Panc1 (cell line): ENCODE data around the gene PSORS1C1. TPM values are rescaled to one million over a fixed set of nuclear protein-coding genes. Genes with fewer than 3 reads are reported as not detected.

Experiments
- ATAC-seq: fragments of 200-7000 bp; cut with Tn5 transposase; 2 replicates; pipeline ENCODE4 v1.9.1; 2020; ENCODE audit warnings: mild to moderate bottlenecking, moderate library complexity
- BruUV-seq: library from RNA; stranded (reverse); fragments of 400-500 nt; replicated peaks from 2 replicates; lab custom pipeline; 2021; lab: Mats Ljungman, UMichigan
- CTCF ChIA-PET: fragments of 300-600 bp; sonication (Branson Sonifier 250); formaldehyde crosslinking; loops from one replicate; lab custom pipeline; 2022; ENCODE audit warnings: antibody characterized with exemption; lab: Charles Lee
- POLR2A ChIA-PET: fragments of 300-600 bp; sonication (Branson Sonifier 250); formaldehyde crosslinking; loops from one replicate; lab custom pipeline; 2022; ENCODE audit warnings: antibody characterized with exemption; lab: Charles Lee
- DNase-seq: peaks from one replicate; pipeline ENCODE4 v3.0.0-alpha.2; 2010; ENCODE audit warnings: low read depth, low spot score
- H3K27ac ChIP-seq: 2 replicates; pipeline ENCODE4 v1.5.1; 2011; ENCODE audit warnings: mild to moderate bottlenecking, low read length, inconsistent platforms
- H3K27me3 ChIP-seq: fragments of 200-500 bp; sonication (Bioruptor generic); 2 replicates; pipeline ENCODE4 v1.6.0; 2014; ENCODE audit warnings: low read length, inconsistent platforms; ENCODE audit not compliant: control insufficient read depth, insufficient read depth
- H3K36me3 ChIP-seq: fragments of 200-500 bp; sonication (Bioruptor generic); 2 replicates; pipeline ENCODE4 v1.5.1; 2014; ENCODE audit warnings: inconsistent platforms, mild to moderate bottlenecking, low read length, moderate library complexity; ENCODE audit not compliant: control insufficient read depth, insufficient read depth
- H3K4me1 ChIP-seq: 2 replicates; pipeline ENCODE4 v1.5.1; 2011; ENCODE audit warnings: inconsistent platforms, mild to moderate bottlenecking, low read length, moderate library complexity; ENCODE audit not compliant: control insufficient read depth, insufficient read depth
- H3K4me3 ChIP-seq, 2 experiments: 2 replicates each; pipeline ENCODE4 v1.5.1; 2011 to 2012; ENCODE audit warnings: low read depth in 2 of 2, low read length in 2 of 2, mild to moderate bottlenecking in 2 of 2, inconsistent platforms in 1 of 2, moderate library complexity in 1 of 2
- H3K9me3 ChIP-seq: fragments of 200-500 bp; sonication (Bioruptor generic); 2 replicates; pipeline ENCODE4 v1.5.1; 2014; ENCODE audit warnings: low read depth, mild to moderate bottlenecking, inconsistent platforms, low read length, moderate library complexity; ENCODE audit not compliant: control insufficient read depth, insufficient read depth
- CTCF ChIP-seq: fragments of 450-650 bp; IDR thresholded peaks from 2 replicates; pipeline ENCODE4 v1.5.1; 2017; ENCODE audit warnings: mild to moderate bottlenecking
- POLR2AphosphoS5 ChIP-seq: IDR thresholded peaks from 2 replicates; pipeline ENCODE4 v1.6.1; 2012; ENCODE audit warnings: mild to moderate bottlenecking, low read depth, low read length, moderate library complexity
- REST ChIP-seq, 2 experiments: IDR thresholded peaks; 2 replicates each; pipeline ENCODE4 v1.6.1; 2011 to 2012; ENCODE audit warnings: low read depth in 2 of 2, control low read depth in 1 of 2, low read length in 1 of 2, mild to moderate bottlenecking in 1 of 2, moderate library complexity in 1 of 2; ENCODE audit not compliant: insufficient read depth in 1 of 2
- SIN3A ChIP-seq: IDR thresholded peaks from 2 replicates; pipeline ENCODE4 v1.6.1; 2012; ENCODE audit warnings: low read depth, mild to moderate bottlenecking, low read length, moderate library complexity, borderline replicate concordance; ENCODE audit not compliant: insufficient read depth
- TCF7L2 ChIP-seq: IDR thresholded peaks from 2 replicates; pipeline ENCODE4 v1.6.1; 2011; ENCODE audit warnings: mild to moderate bottlenecking, low read depth, low read length, inconsistent platforms
- in situ Hi-C: cut with HindIII; loops from 2 replicates; pipeline ENCODE4 v1.10.0; 2016; ENCODE audit warnings: low sequenced_read_pairs, low pct_unique_long_range_greater_than_20kb
- intact Hi-C: fragments of 100-400 bp; cut with micrococcal nuclease; formaldehyde crosslinking; loops from one replicate; pipeline ENCODE4 v1.10.0; 2022; ENCODE audit not compliant: unreplicated experiment
- total RNA-seq: library from RNA; stranded (reverse); gene quantifications from one replicate; pipeline ENCODE4 v1.2.1, GENCODE V29; 2021; ENCODE audit not compliant: unreplicated experiment

Gene PSORS1C1
- total RNA-seq, 1 experiment from 2014 or later: 2.9 TPM

DNA sequence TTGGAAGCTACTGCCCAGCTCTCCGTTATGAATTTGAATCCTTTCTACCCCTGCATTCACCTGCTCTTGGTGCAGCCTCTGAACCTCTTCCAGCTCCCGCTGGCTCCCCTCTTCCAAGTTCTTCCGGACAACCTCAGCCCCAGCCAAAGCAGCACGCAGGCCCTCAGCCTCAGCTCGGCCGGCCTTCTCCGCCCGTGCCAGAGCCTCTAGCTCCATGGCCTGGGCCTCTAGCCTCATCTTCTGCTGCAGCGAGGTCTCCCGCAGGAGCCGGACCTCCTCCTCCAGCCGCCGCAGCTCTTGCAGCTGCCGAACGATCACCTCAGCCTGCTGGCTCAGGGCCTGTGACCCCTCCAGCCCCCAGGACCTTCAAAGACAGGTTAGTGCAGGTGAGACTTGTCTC lies 39.8 kb downstream of the PSORS1C1 start:
- CTCF ChIA-PET: interaction anchor here (0.6 kb wide), 1 partner anchor 25 kb away, joined by 6 read pairs; no protein-coding TSS in a partner anchor
- Histone ChIP-seq H3K4me3 (no peak overlapping the region), H3K27ac (no peak overlapping the region), H3K36me3 (peaks cover 2% of the 10 kb centered on the region; the same call in 1 of the 2 replicates), H3K27me3 (no peaks in the 10 kb centered on the region), H3K9me3 (no peaks in the 10 kb centered on the region), H3K4me1 (peaks cover 5% of the 10 kb centered on the region)
- in situ Hi-C loops: no loop called here
- intact Hi-C loops: no loop called here
- BruUV-seq: no TSS peak
- TF ChIP-seq TCF7L2: no peak
- TF ChIP-seq CTCF: no peak
- no peak for TF ChIP-seq SIN3A
- no peak for TF ChIP-seq REST (IDR thresholded peaks at IDR 0.05; ENCODE audit: insufficient read depth in 1 of 2, low read depth in 2 of 2, low read length in 1 of 2)
- no peak for TF ChIP-seq POLR2AphosphoS5
- ATAC-seq (no peak), DNase-seq (no peak)
- POLR2A ChIA-PET: no interaction called here

DNA sequence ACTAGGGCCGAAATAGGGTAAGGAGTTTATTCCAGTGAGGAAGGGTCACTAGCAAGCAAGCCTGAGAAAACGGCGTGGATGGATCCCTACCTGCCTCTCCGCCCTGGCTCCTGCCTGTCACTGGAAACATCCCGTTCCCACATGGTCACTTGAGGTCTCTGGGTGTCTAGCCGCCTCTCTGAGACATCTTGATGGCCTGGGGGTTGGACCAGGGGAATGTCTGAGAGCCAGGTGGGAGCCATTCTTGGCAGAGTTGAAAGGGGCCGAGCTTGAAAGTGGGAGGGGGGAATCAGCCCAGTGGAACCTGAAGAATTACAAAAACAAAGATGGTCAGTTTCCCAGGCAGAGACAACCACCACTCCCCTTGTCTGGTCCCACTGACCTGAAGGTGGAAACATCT lies 42.0 kb downstream of the PSORS1C1 start:
- no peak for TF ChIP-seq REST (IDR thresholded peaks at IDR 0.05; ENCODE audit: insufficient read depth in 1 of 2, low read depth in 2 of 2, low read length in 1 of 2)
- no peak for TF ChIP-seq SIN3A
- no peak for TF ChIP-seq TCF7L2
- TF ChIP-seq POLR2AphosphoS5: no peak
- TF ChIP-seq CTCF: no peak
- in situ Hi-C loops (no loop called here), intact Hi-C loops (no loop called here)
- no peaks in the 10 kb centered on the region for H3K27me3 ChIP-seq
- H3K27ac ChIP-seq: no peak overlapping the region
- no peaks in the 10 kb centered on the region for H3K9me3 ChIP-seq
- no peak overlapping the region for H3K4me3 ChIP-seq
- no peak for ATAC-seq
- peaks cover 2% of the 10 kb centered on the region; the same call in 1 of the 2 replicates for H3K36me3 ChIP-seq
- ChIA-PET CTCF (interaction anchor here (0.6 kb wide), 2 partner anchors 18 to 222 kb away, joined by 3 to 5 read pairs; no protein-coding TSS in a partner anchor), POLR2A (no interaction called here)
- no TSS peak for BruUV-seq
- no peak for DNase-seq
- H3K4me1 ChIP-seq: peaks cover 13% of the 10 kb centered on the region
